GM12878 (cell line): ENCODE data around the gene RXFP4. TPM values are rescaled to one million over a fixed set of nuclear protein-coding genes. Genes with fewer than 3 reads are reported as not detected.

Source experiments
- BRCA1 ChIP-seq: IDR thresholded peaks from 2 replicates; pipeline ENCODE4 v1.6.1; 2011; ENCODE audit warnings: low read depth, low read length, improper control_type of control experiment
- EZH2 ChIP-seq: IDR thresholded peaks from 2 replicates; pipeline ENCODE4 v1.6.1; 2012; ENCODE audit warnings: low read depth, mild to moderate bottlenecking, control low read depth, inconsistent platforms, low read length, borderline replicate concordance; ENCODE audit not compliant: control insufficient read depth
- GABPA ChIP-seq: IDR thresholded peaks from 2 replicates; pipeline ENCODE4 v1.6.1; 2014; ENCODE audit warnings: antibody characterized with exemption, low read depth, mild to moderate bottlenecking, inconsistent platforms
- MYB ChIP-seq: fragments of 150-350 bp; IDR thresholded peaks from 2 replicates; pipeline ENCODE4 v1.6.1; 2014; ENCODE audit warnings: mild to moderate bottlenecking, low read depth, low read length, borderline replicate concordance
- NR2C2 ChIP-seq: IDR thresholded peaks from 2 replicates; pipeline ENCODE4 v1.6.1; 2011; ENCODE audit warnings: borderline replicate concordance, low read depth; ENCODE audit not compliant: control insufficient read depth, insufficient read length
- POU2F2 ChIP-seq: IDR thresholded peaks from 3 replicates; pipeline ENCODE4 v1.6.1; 2011; ENCODE audit warnings: low read depth, mild to moderate bottlenecking, low read length, borderline replicate concordance
- RAD21 ChIP-seq: IDR thresholded peaks from 2 replicates; pipeline ENCODE4 v1.6.1; 2011; ENCODE audit warnings: mild to moderate bottlenecking, low read depth, low read length, moderate library complexity; ENCODE audit not compliant: insufficient read depth
- RCOR1 ChIP-seq: conservative IDR thresholded peaks from 2 replicates; pipeline ENCODE4 v1.6.1; 2012; ENCODE audit warnings: low read depth, low read length, improper control_type of control experiment
- SMARCA5 ChIP-seq: fragments of 450-650 bp; IDR thresholded peaks from 2 replicates; pipeline ENCODE4 v1.6.1; 2017; ENCODE audit warnings: mild to moderate bottlenecking
- SUZ12 ChIP-seq: fragments of 200-600 bp; sonication (generic); IDR thresholded peaks from one replicate; pipeline ENCODE4 v1.6.1; 2018; ENCODE audit warnings: antibody characterized with exemption, mild to moderate bottlenecking; ENCODE audit not compliant: unreplicated experiment
- WRNIP1 ChIP-seq: IDR thresholded peaks from 2 replicates; pipeline ENCODE4 v1.6.1; 2011; ENCODE audit warnings: low read depth, low read length, improper control_type of control experiment, borderline replicate concordance
- ZNF24 ChIP-seq: fragments of 450-650 bp; IDR thresholded peaks from 2 replicates; pipeline ENCODE4 v1.6.1; 2017; ENCODE audit warnings: antibody characterized with exemption, mild to moderate bottlenecking
- polyA plus RNA-seq, 11 experiments: library from polyadenylated mRNA; depleted of rRNA in 4 of 11; unstranded in 6 of 11; stranded (reverse) in 5 of 11; fragments of >200 nt; fragmentation: Nextera tagmentation in 4 of 11; fragmentation: Illumina TruSeq in 1 of 11; extraction: Ambion mirVana in 4 of 11; extraction: Trizol in 1 of 11; gene quantifications; 1 replicate in 1 of 11; 2 replicates in 10 of 11; pipeline versions ENCODE4 v1.2.1 to v1.2.3, GENCODE V29; 2011 to 2016; ENCODE audit warnings: inconsistent platforms in 2 of 11, missing spikeins in 2 of 11, low read depth in 1 of 11
- total RNA-seq, 4 experiments: library from RNA; depleted of rRNA in 3 of 4; stranded (reverse); fragments of >200 nt in 3 of 4; fragmentation: Illumina TruSeq in 1 of 4; extraction: Trizol in 1 of 4; gene quantifications; 2 replicates each; pipeline versions ENCODE4 v1.2.1 to v1.2.3, GENCODE V29; 2013 to 2021
- TF ChIP-seq, protein P1 (sequence below): fragments of 450-650 bp; IDR thresholded peaks from 2 replicates; pipeline ENCODE4 v1.6.1; 2016; ENCODE audit warnings: mild to moderate bottlenecking, moderate library complexity, borderline replicate concordance
- TF ChIP-seq, protein P2 (sequence below): fragments of 450-650 bp; IDR thresholded peaks from 2 replicates; pipeline ENCODE4 v1.6.1; 2016; ENCODE audit warnings: mild to moderate bottlenecking
- TF ChIP-seq, protein P3 (sequence below): fragments of 450-650 bp; IDR thresholded peaks from 2 replicates; pipeline ENCODE4 v1.6.1; 2014; ENCODE audit warnings: mild to moderate bottlenecking
- TF ChIP-seq, protein P4 (sequence below): fragments of 450-650 bp; formaldehyde crosslinking; IDR thresholded peaks from 2 replicates; pipeline ENCODE4 v1.5.0; 2022; ENCODE audit warnings: mild to moderate bottlenecking, missing genetic modification characterization

The RXFP4 gene
- total and polyA plus RNA-seq, 10 of the 15 experiments (the other 5 are each of a cell fraction or from before 2014, with no cell fraction given): 0.10 to 0.40 (median 0.39) TPM; not detected in 7

DNA sequence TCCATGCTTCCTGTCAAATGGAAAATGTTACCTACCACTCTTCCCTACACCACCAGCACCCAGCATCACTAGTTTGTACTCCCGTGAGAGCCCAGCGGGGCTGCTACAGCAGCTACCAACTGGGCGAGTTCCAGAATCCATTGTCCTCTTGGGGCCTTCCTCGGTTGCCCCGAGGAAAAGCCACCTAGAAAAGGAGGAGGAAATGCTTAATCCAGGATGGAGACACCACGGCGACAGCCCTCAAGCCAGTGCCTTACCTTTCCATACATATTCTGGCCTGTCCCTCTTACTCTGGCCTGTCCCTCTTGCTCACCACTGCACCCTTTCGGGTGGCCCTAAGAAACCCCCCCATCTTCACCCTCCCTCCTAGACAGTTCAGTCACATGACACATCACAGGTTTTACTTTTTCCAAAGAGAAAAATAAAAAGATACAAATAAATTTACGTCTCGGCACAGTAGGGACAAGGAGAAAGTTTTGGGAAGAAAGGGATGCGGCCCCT, 30.8 kb upstream of the RXFP4 start (continued):
- TF ChIP-seq GABPA (no peak), BRCA1 (no peak), RCOR1 (no peak), NR2C2 (no peak), SUZ12 (no peak), EZH2 (no peak), ZNF24 (no peak), MYB (no peak), WRNIP1 (0 out of 2 replicates have a peak, but pooled peaks have one; percentile 40), SMARCA5 (no peak), POU2F2 (no peak), RAD21 (peak; percentile 19; the same call in 1 of the 2 replicates)
- TF ChIP-seq, protein P1, sequence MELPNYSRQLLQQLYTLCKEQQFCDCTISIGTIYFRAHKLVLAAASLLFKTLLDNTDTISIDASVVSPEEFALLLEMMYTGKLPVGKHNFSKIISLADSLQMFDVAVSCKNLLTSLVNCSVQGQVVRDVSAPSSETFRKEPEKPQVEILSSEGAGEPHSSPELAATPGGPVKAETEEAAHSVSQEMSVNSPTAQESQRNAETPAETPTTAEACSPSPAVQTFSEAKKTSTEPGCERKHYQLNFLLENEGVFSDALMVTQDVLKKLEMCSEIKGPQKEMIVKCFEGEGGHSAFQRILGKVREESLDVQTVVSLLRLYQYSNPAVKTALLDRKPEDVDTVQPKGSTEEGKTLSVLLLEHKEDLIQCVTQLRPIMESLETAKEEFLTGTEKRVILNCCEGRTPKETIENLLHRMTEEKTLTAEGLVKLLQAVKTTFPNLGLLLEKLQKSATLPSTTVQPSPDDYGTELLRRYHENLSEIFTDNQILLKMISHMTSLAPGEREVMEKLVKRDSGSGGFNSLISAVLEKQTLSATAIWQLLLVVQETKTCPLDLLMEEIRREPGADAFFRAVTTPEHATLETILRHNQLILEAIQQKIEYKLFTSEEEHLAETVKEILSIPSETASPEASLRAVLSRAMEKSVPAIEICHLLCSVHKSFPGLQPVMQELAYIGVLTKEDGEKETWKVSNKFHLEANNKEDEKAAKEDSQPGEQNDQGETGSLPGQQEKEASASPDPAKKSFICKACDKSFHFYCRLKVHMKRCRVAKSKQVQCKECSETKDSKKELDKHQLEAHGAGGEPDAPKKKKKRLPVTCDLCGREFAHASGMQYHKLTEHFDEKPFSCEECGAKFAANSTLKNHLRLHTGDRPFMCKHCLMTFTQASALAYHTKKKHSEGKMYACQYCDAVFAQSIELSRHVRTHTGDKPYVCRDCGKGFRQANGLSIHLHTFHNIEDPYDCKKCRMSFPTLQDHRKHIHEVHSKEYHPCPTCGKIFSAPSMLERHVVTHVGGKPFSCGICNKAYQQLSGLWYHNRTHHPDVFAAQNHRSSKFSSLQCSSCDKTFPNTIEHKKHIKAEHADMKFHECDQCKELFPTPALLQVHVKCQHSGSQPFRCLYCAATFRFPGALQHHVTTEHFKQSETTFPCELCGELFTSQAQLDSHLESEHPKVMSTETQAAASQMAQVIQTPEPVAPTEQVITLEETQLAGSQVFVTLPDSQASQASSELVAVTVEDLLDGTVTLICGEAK: no peak
- TF ChIP-seq, protein P2, sequence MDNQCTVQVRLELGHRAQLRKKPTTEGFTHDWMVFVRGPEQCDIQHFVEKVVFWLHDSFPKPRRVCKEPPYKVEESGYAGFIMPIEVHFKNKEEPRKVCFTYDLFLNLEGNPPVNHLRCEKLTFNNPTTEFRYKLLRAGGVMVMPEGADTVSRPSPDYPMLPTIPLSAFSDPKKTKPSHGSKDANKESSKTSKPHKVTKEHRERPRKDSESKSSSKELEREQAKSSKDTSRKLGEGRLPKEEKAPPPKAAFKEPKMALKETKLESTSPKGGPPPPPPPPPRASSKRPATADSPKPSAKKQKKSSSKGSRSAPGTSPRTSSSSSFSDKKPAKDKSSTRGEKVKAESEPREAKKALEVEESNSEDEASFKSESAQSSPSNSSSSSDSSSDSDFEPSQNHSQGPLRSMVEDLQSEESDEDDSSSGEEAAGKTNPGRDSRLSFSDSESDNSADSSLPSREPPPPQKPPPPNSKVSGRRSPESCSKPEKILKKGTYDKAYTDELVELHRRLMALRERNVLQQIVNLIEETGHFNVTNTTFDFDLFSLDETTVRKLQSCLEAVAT: peak; percentile 69; the same call in 1 of the 2 replicates
- TF ChIP-seq, protein P3, sequence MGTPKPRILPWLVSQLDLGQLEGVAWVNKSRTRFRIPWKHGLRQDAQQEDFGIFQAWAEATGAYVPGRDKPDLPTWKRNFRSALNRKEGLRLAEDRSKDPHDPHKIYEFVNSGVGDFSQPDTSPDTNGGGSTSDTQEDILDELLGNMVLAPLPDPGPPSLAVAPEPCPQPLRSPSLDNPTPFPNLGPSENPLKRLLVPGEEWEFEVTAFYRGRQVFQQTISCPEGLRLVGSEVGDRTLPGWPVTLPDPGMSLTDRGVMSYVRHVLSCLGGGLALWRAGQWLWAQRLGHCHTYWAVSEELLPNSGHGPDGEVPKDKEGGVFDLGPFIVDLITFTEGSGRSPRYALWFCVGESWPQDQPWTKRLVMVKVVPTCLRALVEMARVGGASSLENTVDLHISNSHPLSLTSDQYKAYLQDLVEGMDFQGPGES: no peak
- TF ChIP-seq, protein P4, sequence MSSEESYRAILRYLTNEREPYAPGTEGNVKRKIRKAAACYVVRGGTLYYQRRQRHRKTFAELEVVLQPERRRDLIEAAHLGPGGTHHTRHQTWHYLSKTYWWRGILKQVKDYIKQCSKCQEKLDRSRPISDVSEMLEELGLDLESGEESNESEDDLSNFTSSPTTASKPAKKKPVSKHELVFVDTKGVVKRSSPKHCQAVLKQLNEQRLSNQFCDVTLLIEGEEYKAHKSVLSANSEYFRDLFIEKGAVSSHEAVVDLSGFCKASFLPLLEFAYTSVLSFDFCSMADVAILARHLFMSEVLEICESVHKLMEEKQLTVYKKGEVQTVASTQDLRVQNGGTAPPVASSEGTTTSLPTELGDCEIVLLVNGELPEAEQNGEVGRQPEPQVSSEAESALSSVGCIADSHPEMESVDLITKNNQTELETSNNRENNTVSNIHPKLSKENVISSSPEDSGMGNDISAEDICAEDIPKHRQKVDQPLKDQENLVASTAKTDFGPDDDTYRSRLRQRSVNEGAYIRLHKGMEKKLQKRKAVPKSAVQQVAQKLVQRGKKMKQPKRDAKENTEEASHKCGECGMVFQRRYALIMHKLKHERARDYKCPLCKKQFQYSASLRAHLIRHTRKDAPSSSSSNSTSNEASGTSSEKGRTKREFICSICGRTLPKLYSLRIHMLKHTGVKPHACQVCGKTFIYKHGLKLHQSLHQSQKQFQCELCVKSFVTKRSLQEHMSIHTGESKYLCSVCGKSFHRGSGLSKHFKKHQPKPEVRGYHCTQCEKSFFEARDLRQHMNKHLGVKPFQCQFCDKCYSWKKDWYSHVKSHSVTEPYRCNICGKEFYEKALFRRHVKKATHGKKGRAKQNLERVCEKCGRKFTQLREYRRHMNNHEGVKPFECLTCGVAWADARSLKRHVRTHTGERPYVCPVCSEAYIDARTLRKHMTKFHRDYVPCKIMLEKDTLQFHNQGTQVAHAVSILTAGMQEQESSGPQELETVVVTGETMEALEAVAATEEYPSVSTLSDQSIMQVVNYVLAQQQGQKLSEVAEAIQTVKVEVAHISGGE (CRISPR knock-in tag): no peak
